ENCODE measurements around the gene PRRC1. TPM values are rescaled to one million over a fixed set of nuclear protein-coding genes. Genes with fewer than 3 reads are reported as not detected.

PRRC1 gene
- total RNA-seq, 1 experiment from 2014 or later, result 53.2 TPM

DNA sequence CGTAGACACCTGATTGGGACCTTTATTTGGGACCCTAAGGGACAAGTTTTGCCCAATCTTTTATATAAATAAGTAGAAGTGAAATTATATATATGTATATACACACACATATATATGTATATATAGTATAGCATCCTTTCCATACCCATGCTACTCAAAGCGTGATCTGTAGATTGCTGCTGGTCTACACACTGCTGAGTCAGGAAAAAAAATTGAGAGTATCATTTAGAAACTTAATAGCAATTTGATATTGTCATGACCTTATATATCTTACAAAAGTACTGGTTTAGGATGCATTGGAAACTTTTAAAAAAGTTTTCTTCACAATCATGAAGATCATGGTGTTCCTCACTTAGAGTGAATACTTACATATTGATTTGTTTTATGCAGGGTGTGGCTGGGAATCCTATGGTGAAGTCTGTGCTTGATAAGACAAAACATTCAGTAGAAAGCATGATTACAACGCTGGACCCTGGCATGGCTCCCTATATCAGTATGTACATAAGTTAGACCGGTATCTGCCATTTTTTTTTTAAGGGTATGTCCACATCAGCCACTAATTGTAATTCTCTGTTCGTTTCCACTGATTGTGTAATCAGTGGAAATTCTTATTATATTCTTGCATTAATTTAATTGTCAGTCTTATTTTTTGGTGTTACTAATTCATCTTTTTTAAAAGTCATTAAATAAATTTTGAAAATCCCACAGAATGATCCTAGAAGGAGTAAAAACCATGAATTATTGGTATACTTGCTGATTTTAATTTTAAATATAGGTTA, 12.7 kb downstream of the PRRC1 start:
- ChIA-PET RAD21 (ENCODE audit: low non-redundant PET in 1 of 2, low total read pairs in 2 of 2, uncharacterized antibody in 2 of 2, unreplicated experiment in 2 of 2) (no interaction called here), CTCF (no interaction called here), POLR2A (no interaction called here)
- TF ChIP-seq RAD21 (IDR thresholded peaks at IDR 0.05; ENCODE audit: low read depth), result no peak
- no peak for TF ChIP-seq EGR1 (IDR thresholded peaks at IDR 0.05; ENCODE audit: low read depth)
- TF ChIP-seq EZH2 (IDR thresholded peaks at IDR 0.05), result no peak
- TF ChIP-seq, protein P1, sequence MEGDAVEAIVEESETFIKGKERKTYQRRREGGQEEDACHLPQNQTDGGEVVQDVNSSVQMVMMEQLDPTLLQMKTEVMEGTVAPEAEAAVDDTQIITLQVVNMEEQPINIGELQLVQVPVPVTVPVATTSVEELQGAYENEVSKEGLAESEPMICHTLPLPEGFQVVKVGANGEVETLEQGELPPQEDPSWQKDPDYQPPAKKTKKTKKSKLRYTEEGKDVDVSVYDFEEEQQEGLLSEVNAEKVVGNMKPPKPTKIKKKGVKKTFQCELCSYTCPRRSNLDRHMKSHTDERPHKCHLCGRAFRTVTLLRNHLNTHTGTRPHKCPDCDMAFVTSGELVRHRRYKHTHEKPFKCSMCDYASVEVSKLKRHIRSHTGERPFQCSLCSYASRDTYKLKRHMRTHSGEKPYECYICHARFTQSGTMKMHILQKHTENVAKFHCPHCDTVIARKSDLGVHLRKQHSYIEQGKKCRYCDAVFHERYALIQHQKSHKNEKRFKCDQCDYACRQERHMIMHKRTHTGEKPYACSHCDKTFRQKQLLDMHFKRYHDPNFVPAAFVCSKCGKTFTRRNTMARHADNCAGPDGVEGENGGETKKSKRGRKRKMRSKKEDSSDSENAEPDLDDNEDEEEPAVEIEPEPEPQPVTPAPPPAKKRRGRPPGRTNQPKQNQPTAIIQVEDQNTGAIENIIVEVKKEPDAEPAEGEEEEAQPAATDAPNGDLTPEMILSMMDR (IDR thresholded peaks at IDR 0.05 in 2 of 3, conservative IDR thresholded peaks at IDR 0.05 in 1 of 3; ENCODE audit: borderline replicate concordance in 1 of 3, insufficient read depth in 1 of 3, low read depth in 2 of 3, low read length in 2 of 3), result no peak
- no peak for TF ChIP-seq FOSL1 (IDR thresholded peaks at IDR 0.05; ENCODE audit: low read depth)
- TF ChIP-seq SIN3A (IDR thresholded peaks at IDR 0.05; ENCODE audit: low read depth), result no peak
- TF ChIP-seq YY1 (IDR thresholded peaks at IDR 0.05; ENCODE audit: extremely low read depth, insufficient replicate concordance, low read depth, low read length), result no peak
- TF ChIP-seq REST (IDR thresholded peaks at IDR 0.05; ENCODE audit: low read depth), result no peak
- TF ChIP-seq, protein P2, sequence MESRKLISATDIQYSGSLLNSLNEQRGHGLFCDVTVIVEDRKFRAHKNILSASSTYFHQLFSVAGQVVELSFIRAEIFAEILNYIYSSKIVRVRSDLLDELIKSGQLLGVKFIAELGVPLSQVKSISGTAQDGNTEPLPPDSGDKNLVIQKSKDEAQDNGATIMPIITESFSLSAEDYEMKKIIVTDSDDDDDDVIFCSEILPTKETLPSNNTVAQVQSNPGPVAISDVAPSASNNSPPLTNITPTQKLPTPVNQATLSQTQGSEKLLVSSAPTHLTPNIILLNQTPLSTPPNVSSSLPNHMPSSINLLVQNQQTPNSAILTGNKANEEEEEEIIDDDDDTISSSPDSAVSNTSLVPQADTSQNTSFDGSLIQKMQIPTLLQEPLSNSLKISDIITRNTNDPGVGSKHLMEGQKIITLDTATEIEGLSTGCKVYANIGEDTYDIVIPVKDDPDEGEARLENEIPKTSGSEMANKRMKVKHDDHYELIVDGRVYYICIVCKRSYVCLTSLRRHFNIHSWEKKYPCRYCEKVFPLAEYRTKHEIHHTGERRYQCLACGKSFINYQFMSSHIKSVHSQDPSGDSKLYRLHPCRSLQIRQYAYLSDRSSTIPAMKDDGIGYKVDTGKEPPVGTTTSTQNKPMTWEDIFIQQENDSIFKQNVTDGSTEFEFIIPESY (IDR thresholded peaks at IDR 0.05; ENCODE audit: extremely low read depth, insufficient replicate concordance, low read length), result no peak
- no peak for TF ChIP-seq CEBPB (IDR thresholded peaks at IDR 0.05; ENCODE audit: low read depth)
- no peak for TF ChIP-seq CBX3 (IDR thresholded peaks at IDR 0.05; ENCODE audit: low read depth)
- Histone ChIP-seq H3K4me1 (ENCODE audit: control insufficient read depth in 1 of 2, insufficient read depth in 2 of 2, low read length in 2 of 2) (no peaks in the 10 kb centered on the region), H3K9ac (ENCODE audit: low read length) (no peak overlapping the region), H3K9me3 (ENCODE audit: control insufficient read depth in 1 of 2, insufficient read depth in 1 of 2, low read depth in 1 of 2, low read length in 2 of 2) (no peaks in the 10 kb centered on the region), H3K4me3 (replicated peaks in 1 of 2; ENCODE audit: low read depth in 1 of 2, low read length in 2 of 2) (no peak overlapping the region), H3K79me2 (ENCODE audit: insufficient read depth, low read length) (peaks cover 10% of the 10 kb centered on the region), H2AFZ (ENCODE audit: low read depth, low read length, poor library complexity, severe bottlenecking) (no peak overlapping the region), H3K36me3 (ENCODE audit: control insufficient read depth in 1 of 2, insufficient read depth in 2 of 2, low read length in 2 of 2) (peaks cover 36 to 55% of the 10 kb centered on the region in 2 experiments), H3K27me3 (ENCODE audit: insufficient read depth, low read length) (no peaks in the 10 kb centered on the region), H3K27ac (ENCODE audit: low read depth, low read length) (no peak overlapping the region), H4K20me1 (ENCODE audit: insufficient read depth) (no peaks in the 10 kb centered on the region; the same call in 1 of the 2 replicates), H3K4me2 (ENCODE audit: low read length) (no peak overlapping the region), H3K9me2 (ENCODE audit: insufficient read depth) (no peaks in the 10 kb centered on the region)
- intact Hi-C loops (cut with micrococcal nuclease), result no loop called here
- no TSS peak for BruUV-seq (replicated peaks)
- DNase-seq (ENCODE audit: low read depth, low spot score) (no peak), ATAC-seq (no peak)

Data from HCT116 (cell line).